Right cardiac atrium (tissue), 5 donors: ENCODE data around the gene MTA3. TPM values are rescaled to one million over a fixed set of nuclear protein-coding genes. Genes with fewer than 3 reads are reported as not detected.
"Not testable (repeated sequence)": the region's sequence is repeated elsewhere in the genome, so short reads cannot be mapped to it uniquely, and the experiment has no call there.

ENCODE experiments used
- ATAC-seq, 2 donors: fragments of 200-7000 bp; cut with Tn5 transposase; one replicate each; pipeline versions ENCODE4 v1.8.0 to v1.9.1; 2020; ENCODE audit warnings: moderate library complexity in 2 of 2, mild to moderate bottlenecking in 1 of 2
- DNase-seq, 3 donors: peaks; one replicate each; pipeline ENCODE4 v3.0.0-alpha.2; 2020
- H3K27ac ChIP-seq: one replicate; pipeline ENCODE4 v1.5.1; 2013; ENCODE audit warnings: mild to moderate bottlenecking, low read length, control low read depth, moderate library complexity
- H3K27me3 ChIP-seq: one replicate; pipeline ENCODE4 v1.6.1; 2013; ENCODE audit not compliant: control insufficient read depth, insufficient read depth
- H3K4me1 ChIP-seq: one replicate; pipeline ENCODE4 v1.6.1; 2013; ENCODE audit warnings: low read length; ENCODE audit not compliant: control insufficient read depth, insufficient read depth
- H3K4me3 ChIP-seq: one replicate; pipeline ENCODE4 v1.5.1; 2013; ENCODE audit warnings: low read length, control low read depth
- H3K9me3 ChIP-seq: one replicate; pipeline ENCODE4 v1.6.1; 2013; ENCODE audit warnings: low read length; ENCODE audit not compliant: control insufficient read depth
- WGBS: extraction: QIAGEN DNeasy Blood & Tissue Kit; methylation state at CpG from one replicate; pipeline ENCODE4 v1.1.7; 2013; 5-methylcytosine and 5-hydroxymethylcytosine counted together
- intact Hi-C, 4 donors: fragments of 100-400 bp; cut with DNase I; formaldehyde crosslinking; loops; one replicate each; pipeline versions ENCODE4 v1.11.0 to v1.14.0; 2022 to 2023
- polyA plus RNA-seq: library from polyadenylated mRNA; stranded (reverse); fragments of 200-250 nt; gene quantifications from one replicate; pipeline ENCODE4 v1.2.3, GENCODE V29; 2013
- total RNA-seq, 4 donors: library from RNA; stranded (reverse); fragmentation: NEBNext Ultra II Directional; extraction: Animal tissue kit (Norgen Biotek cat#: 25700); gene quantifications; one replicate each; pipeline ENCODE4 v1.2.1, GENCODE V29; 2021
- donor health status: healthy with polysubstance abuse.
- donor health status: DM: no; HTN: yes; CAD: no.
- donor health status: DM: no; HTN: no; CAD: no.
- donor health status: DM: no; HTN: yes; CAD: no; lungs with severe emphysema.
- donor health status: DM: yes; HTN: yes; CAD: no.

The MTA3 gene
- total and polyA plus RNA-seq, 5 donors = 24.6 to 31.0 (median 27.6) TPM

DNA sequence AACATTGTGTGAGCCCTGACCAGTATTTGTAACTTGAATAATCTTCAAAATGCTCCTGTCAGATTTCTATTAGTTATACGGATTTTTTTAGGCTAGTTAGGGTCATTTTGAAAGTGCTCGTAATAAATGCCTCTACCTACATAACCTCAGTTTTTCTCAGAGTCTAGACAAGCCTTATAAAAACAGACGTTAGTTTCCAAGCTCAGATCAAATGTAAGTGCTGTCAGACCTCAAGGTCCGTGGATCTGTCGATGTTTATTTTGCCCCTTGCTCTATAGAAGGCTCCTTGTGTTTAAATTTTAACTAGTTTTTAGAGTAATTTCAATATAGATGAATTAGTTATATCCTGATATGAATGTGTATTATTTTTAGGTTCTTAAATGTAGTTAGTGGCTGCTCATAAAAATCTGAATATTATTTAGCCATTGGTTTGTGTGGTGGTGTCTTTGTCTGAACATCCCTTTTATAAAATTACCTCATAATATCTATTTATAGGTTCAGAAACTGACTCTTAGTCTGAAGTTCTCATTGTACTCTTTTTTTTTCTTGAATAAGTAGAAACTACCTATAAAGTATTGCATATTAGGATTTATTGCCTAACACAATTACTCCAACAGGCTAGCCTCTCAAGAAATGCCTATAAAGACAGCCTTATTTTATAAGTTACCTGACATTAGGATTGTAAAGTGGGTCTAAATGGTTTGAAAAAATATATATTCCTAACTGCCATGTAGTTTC, 71.1 kb downstream of the MTA3 start:
- H3K9me3 ChIP-seq = no peaks in the 10 kb centered on the region
- no peak overlapping the region for H3K27ac ChIP-seq
- intact Hi-C loops = no loop called here
- no peak for ATAC-seq
- no peak for DNase-seq
- H3K4me3 ChIP-seq = no peak overlapping the region
- H3K27me3 ChIP-seq = no peaks in the 10 kb centered on the region
- WGBS = 78% methylated on average over 5 of the region's 5 CpGs
- peaks cover 2% of the 10 kb centered on the region for H3K4me1 ChIP-seq

DNA sequence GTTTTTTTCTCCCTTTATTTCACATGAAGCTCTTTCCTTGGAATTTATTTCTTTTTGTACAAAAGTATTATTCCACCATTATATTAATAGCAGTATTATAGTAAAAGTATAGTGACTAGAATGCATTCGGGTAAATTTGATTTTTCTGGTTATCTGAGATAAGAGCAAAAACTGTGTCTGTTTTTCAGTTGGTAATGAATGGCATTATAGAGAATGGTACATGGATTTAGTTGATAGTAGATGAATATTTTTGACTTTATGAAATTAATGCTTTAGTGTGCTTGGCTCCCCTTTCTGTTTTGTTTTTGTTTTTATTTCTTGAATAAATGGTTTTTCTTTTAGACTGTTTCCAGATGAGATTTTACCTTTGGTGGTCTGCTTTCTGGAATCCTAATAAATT, 71.8 kb downstream of the MTA3 start:
- intact Hi-C loops = no loop called here
- Histone ChIP-seq H3K9me3 (no peaks in the 10 kb centered on the region), H3K4me3 (no peak overlapping the region), H3K4me1 (peaks cover 2% of the 10 kb centered on the region), H3K27ac (no peak overlapping the region), H3K27me3 (no peaks in the 10 kb centered on the region)
- ATAC-seq (no peak), DNase-seq (no peak)
- 92% methylated on average over 1 of the region's 1 CpG for WGBS

DNA sequence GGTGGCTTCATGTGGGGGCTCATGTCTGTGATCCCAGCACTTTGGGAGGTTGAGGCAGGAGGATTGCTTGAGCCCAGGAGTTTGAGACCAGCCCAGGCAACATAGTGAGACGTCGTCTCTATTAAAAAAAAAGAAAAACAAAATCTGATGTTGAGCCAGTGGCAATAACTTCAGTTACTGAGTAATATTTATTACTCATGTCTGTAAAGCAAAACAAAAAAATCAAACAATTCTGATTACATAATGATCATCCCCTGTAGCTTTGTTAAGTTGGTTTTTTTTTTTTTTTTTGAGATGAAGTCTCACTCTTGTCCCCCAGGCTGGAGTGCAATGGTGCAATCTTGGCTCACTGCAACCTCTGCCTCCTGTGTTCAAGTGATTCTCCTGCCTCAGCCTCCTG, 73.9 kb downstream of the MTA3 start:
- H3K9me3 ChIP-seq, DNase-seq, H3K4me3 ChIP-seq, intact Hi-C loops, H3K27me3 ChIP-seq, H3K27ac ChIP-seq, ATAC-seq, H3K4me1 ChIP-seq: not testable (repeated sequence)
- WGBS = 91% methylated on average over 2 of the region's 2 CpGs

DNA sequence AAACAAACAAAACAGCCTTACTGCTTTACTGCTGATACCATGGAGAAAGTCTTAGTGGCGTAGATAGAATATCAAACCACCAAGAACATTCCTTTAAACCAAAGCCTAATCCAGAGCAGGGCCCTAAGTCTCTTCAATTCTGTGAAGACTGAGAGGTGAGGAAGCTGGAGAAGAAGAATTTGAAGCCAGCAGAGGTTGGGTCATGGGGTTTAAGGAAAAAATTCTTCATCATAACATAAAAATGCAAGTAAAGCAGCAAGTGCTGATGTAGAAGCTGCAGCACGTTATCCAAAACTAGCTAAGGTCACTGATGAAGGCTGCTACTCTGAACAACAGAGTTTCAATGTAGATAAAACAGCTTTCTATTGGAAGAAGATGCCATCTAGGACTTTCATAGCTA, 77.1 kb downstream of the MTA3 start:
- no peak for ATAC-seq
- H3K27me3 ChIP-seq = no peaks in the 10 kb centered on the region
- intact Hi-C loops = no loop called here
- no peak overlapping the region for H3K27ac ChIP-seq
- DNase-seq = no peak
- peaks cover 2% of the 10 kb centered on the region for H3K4me1 ChIP-seq
- H3K9me3 ChIP-seq = no peaks in the 10 kb centered on the region
- 99% methylated on average over 2 of the region's 2 CpGs for WGBS
- no peak overlapping the region for H3K4me3 ChIP-seq

DNA sequence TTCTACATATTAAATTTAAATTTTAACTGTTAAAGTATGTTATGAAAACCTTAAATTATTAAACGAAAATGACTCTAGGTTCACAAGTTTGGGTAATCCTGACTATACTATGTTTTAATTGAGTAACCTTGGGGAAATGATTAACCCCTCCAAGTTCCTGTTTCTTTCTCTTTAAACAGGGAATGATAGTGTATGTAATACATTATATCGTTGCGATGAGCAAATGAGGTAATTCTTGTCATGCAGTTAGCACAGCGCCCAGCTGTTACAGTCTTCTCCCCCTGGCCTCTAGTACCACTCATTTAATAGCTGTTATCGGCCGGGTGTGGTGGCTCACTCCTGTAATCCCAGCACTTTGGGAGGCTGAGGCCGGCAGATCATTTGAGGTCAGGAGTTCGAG, 80.4 kb downstream of the MTA3 start:
- Histone ChIP-seq H3K4me3 (no peak overlapping the region), H3K9me3 (no peaks in the 10 kb centered on the region), H3K27ac (no peak overlapping the region), H3K27me3 (no peaks in the 10 kb centered on the region), H3K4me1 (no peaks in the 10 kb centered on the region)
- intact Hi-C loops = no loop called here
- DNase-seq (no peak), ATAC-seq (no peak)
- 89% methylated on average over 8 of the region's 8 CpGs for WGBS

DNA sequence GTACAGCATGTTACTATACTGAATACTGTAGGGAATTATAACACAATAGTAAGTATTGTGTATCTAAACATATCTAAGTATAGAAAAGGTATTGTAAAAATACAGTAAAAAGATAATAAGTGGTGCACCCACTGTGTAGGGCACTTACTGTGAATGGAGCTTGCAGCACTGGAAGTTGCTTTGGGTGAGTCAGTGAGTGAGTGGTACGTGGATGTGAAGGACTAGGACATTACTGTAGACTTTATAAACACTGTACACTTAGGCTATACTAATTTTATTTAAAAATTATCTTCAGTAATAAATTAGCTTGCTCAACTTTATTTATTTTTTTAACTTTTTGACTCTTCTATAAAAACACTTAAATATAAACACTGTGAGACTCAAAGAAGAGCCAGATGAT, 82.6 kb downstream of the MTA3 start:
- H3K4me1 ChIP-seq = no peaks in the 10 kb centered on the region
- no peaks in the 10 kb centered on the region for H3K27me3 ChIP-seq
- no peak overlapping the region for H3K4me3 ChIP-seq
- no peak for ATAC-seq
- intact Hi-C loops = no loop called here
- H3K27ac ChIP-seq = no peak overlapping the region
- DNase-seq = no peak
- H3K9me3 ChIP-seq = no peaks in the 10 kb centered on the region
- 98% methylated on average over 1 of the region's 1 CpG for WGBS

DNA sequence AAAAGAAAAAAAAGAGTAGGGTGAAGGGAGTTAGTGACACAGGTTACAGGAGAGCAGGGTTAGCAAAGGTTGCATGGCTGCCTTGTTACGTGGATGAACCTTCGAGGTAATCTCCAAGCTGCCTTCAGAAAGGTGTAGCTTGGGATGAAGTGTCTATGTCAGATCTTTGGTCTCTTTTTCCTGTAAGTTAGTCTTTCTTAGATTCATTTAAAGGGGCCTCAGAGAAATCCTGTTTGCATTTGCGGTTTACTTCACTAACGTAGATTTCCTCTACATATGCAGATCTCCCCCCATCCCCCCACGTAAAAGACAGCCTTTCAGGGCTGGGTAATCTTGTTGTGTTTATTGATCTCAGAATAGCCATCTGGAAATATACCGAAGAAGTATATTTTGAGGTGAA, 83.7 kb downstream of the MTA3 start:
- H3K27me3 ChIP-seq = no peaks in the 10 kb centered on the region
- H3K27ac ChIP-seq = no peak overlapping the region
- intact Hi-C loops = no loop called here
- 89% methylated on average over 6 of the region's 6 CpGs for WGBS
- no peak overlapping the region for H3K4me3 ChIP-seq
- no peaks in the 10 kb centered on the region for H3K4me1 ChIP-seq
- no peak for ATAC-seq
- H3K9me3 ChIP-seq = no peaks in the 10 kb centered on the region
- no peak for DNase-seq

DNA sequence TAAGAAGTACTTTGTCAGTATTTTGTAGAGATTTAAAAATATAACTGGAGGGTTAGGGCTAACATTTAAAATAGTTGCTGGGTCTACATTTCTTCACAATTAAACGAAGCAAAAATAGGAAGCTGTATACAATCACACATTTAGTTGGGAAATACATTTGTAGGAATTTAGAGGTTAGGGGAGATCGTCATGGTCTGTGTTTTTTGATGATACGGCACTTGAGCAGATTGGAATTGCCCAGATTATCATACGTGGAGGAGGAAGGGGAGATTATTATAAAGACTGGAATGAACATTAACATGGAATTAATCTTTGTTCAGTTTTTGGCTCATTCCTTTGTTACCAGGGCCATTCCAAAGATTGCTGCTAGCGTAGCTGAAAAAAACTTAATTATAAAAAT, 84.6 kb downstream of the MTA3 start:
- intact Hi-C loops = no loop called here
- Histone ChIP-seq H3K9me3 (no peaks in the 10 kb centered on the region), H3K27ac (no peak overlapping the region), H3K4me1 (no peaks in the 10 kb centered on the region), H3K4me3 (no peak overlapping the region), H3K27me3 (no peaks in the 10 kb centered on the region)
- DNase-seq (no peak), ATAC-seq (no peak)
- WGBS = 63% methylated on average over 5 of the region's 5 CpGs

DNA sequence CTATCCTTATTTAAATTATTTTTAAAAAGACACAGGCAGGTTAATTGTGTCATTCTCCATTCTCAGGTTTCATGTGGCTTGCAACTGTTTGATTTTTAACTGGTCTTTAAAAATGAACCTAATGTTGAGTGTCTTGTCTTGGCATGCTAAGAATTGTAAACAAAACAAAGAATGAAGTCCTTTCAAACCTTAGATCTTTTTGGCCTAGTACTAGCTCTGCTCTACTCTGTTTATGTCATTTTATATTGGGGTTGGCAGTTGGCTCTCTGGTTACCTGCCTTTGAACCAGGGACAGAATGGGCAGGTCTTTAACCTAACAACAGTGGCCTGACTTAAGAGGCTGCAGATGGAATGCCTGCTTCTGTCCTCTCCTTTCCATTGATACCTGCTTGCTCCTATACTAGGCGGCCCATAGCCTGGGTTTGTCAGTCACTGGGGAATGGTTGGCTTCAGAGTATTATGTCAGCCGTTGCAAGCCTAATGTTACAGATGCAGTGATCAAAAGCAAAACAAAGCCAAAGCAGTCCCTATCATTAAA, 85.5 kb downstream of the MTA3 start:
- intact Hi-C loops = no loop called here
- Histone ChIP-seq H3K4me3 (no peak overlapping the region), H3K27ac (no peak overlapping the region), H3K27me3 (no peaks in the 10 kb centered on the region), H3K9me3 (no peaks in the 10 kb centered on the region), H3K4me1 (no peaks in the 10 kb centered on the region)
- ATAC-seq (no peak), DNase-seq (no peak)
- WGBS = 92% methylated on average over 2 of the region's 2 CpGs

DNA sequence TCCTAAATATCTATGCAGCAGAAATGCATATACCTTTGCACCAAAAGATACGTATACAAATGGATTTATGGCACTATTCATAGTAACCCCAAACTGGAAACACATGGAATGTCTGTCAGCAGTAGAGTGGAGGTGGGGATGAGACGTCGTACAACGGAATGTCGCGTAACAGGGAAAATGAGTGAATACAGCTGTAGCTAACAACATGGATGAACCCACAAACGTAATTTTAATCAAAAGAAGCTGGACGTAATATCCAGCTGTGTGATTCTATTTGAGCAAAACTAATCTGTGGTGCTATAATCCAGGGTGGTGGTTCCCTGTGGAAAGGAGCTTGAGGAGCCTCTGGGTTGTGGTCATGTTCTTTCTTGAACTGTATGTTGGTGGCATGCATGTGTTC, 89.9 kb downstream of the MTA3 start:
- H3K9me3 ChIP-seq = no peaks in the 10 kb centered on the region
- WGBS = 93% methylated on average over 8 of the region's 8 CpGs
- H3K4me3 ChIP-seq = no peak overlapping the region
- DNase-seq (no peak), ATAC-seq (no peak)
- intact Hi-C loops = no loop called here
- H3K27ac ChIP-seq = no peak overlapping the region
- no peaks in the 10 kb centered on the region for H3K27me3 ChIP-seq
- H3K4me1 ChIP-seq = no peaks in the 10 kb centered on the region

DNA sequence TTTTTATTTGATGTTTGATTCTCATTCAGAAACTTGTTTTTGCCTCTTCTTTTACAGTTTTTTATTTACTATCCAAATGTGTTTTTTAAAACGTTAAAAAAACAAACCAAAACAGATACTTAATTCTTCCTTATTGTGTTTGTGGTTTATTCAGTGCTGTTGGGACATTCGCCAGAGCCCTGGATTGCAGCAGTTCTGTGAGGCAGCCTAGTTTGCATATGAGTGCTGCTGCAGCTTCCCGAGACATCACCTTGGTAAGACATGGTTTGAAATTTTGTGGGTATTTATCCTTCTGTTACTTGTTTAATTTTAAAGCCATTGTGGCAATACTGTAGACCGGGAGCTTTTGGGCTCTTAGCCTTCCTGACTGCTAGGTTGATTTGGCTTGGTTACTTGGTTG, 91.2 kb downstream of the MTA3 start:
- 65% methylated on average over 4 of the region's 4 CpGs for WGBS
- no peak for DNase-seq
- intact Hi-C loops = loop anchor here (5.0 to 10.0 kb wide), 2 partner anchors 162 to 165 kb away; partner anchors contain the start of gene KCNG3 (in 2 of the 4)

More for the DNA sequence above, 91.2 kb downstream of the MTA3 start:
- no peak for ATAC-seq
- Histone ChIP-seq H3K4me3 (no peak overlapping the region), H3K4me1 (no peaks in the 10 kb centered on the region), H3K9me3 (no peaks in the 10 kb centered on the region), H3K27me3 (no peaks in the 10 kb centered on the region), H3K27ac (no peak overlapping the region)
